ENCODE results near the gene RPS28. TPM values are rescaled to one million over a fixed set of nuclear protein-coding genes. Genes with fewer than 3 reads are reported as not detected.
"Not testable (repeated sequence)": the region's sequence is repeated elsewhere in the genome, so short reads cannot be mapped to it uniquely, and the experiment has no call there.

The RPS28 gene
- total and polyA plus RNA-seq, 12 donors: 883 to 1,375 (median 1,088) TPM

- Histone ChIP-seq H3K9me3 (peaks cover 0 to 11% (median 0%) of the 10 kb centered on the region in 11 donors), H3K27ac (peak overlapping the region in 3 of 10 donors; percentile 17 to 28 (median 18)), H3K27me3 (peaks cover 0 to 10% (median 0%) of the 10 kb centered on the region in 7 donors), H3K4me3 (peak overlapping the region in 5 of 10 donors; percentile 23 to 34 (median 30)), H3K4me1 (peaks cover 3 to 48% (median 21%) of the 10 kb centered on the region in 9 donors), H3K36me3 (no peaks in the 10 kb centered on the region)
- intact Hi-C loops (cut with DNase I): loop anchor here in 7 of 10 donors (5.0 to 10.0 kb wide), 6 partner anchors 40 to 233 kb away; partner anchors contain the start of genes PRAM1 (in 1 of the 7) and RAB11B (in 1 of the 7)
- no peak for TF ChIP-seq CTCF (IDR thresholded peaks at IDR 0.05)
- ATAC-seq (peak in 4 of 8 donors; percentile 6 to 23 (median 10)), DNase-seq (no peak)
- WGBS, 2 donors: 25 to 46% methylated on average over 10 of the region's 10 CpGs
Measured at GRCh38 chr19:8352134-8352827, 31.0 kb downstream of the RPS28 start.

GRCh38 chr19:8352845-8353244 is 31.5 kb downstream of the RPS28 start:
- intact Hi-C loops (cut with DNase I): loop anchor here in 7 of 10 donors (5.0 to 10.0 kb wide), 6 partner anchors 39 to 232 kb away; partner anchors contain the start of genes PRAM1 (in 1 of the 7) and RAB11B (in 1 of the 7)
- H3K9me3 ChIP-seq: peaks cover 0 to 11% (median 0%) of the 10 kb centered on the region in 11 donors
- 70 to 71% methylated on average over 5 of the region's 5 CpGs for WGBS, 2 donors
- not testable (repeated sequence) for H3K27ac ChIP-seq, H3K36me3 ChIP-seq, ATAC-seq, DNase-seq
- H3K4me3 ChIP-seq: peak overlapping the region in 4 of 10 donors; percentile 23 to 34 (median 31)
- peaks cover 3 to 48% (median 21%) of the 10 kb centered on the region in 9 donors for H3K4me1 ChIP-seq
- H3K27me3 ChIP-seq: peaks cover 0 to 10% (median 0%) of the 10 kb centered on the region in 7 donors

GRCh38 chr19:8355631-8356402 is 34.5 kb downstream of the RPS28 start:
- 71 to 76% methylated on average over 6 of the region's 6 CpGs for whole genome bisulfite sequencing, 2 donors
- DNase-seq (no peak), ATAC-seq (peak in 5 of 8 donors; percentile 40 to 85 (median 55))
- intact Hi-C loops (cut with DNase I): loop anchor here in 7 of 10 donors (2.0 to 10.0 kb wide), 7 partner anchors 41 to 229 kb away; partner anchors contain the start of gene PRAM1 (in 1 of the 7)
- TF ChIP-seq CTCF (IDR thresholded peaks at IDR 0.05): no peak
- H3K27ac ChIP-seq: peak overlapping the region in 1 of 10 donors; percentile 73
- H3K27me3 ChIP-seq: peaks cover 0 to 10% (median 0%) of the 10 kb centered on the region in 7 donors
- no peaks in the 10 kb centered on the region for H3K36me3 ChIP-seq
- no peak overlapping the region for H3K4me3 ChIP-seq
- peaks cover 0 to 11% (median 0%) of the 10 kb centered on the region in 11 donors for H3K9me3 ChIP-seq
- H3K4me1 ChIP-seq: peaks cover 3 to 44% (median 11%) of the 10 kb centered on the region in 9 donors

GRCh38 chr19:8357007-8357521 is 35.8 kb downstream of the RPS28 start:
- H3K27me3 ChIP-seq: peaks cover 0 to 10% (median 0%) of the 10 kb centered on the region in 7 donors
- intact Hi-C loops (cut with DNase I): loop anchor here in 6 of 10 donors (5.0 to 10.0 kb wide), 5 partner anchors 40 to 228 kb away; partner anchors contain the start of gene PRAM1 (in 1 of the 6)
- H3K9me3 ChIP-seq: peaks cover 0 to 11% (median 0%) of the 10 kb centered on the region in 11 donors
- no peaks in the 10 kb centered on the region for H3K36me3 ChIP-seq
- WGBS, 2 donors: 75 to 80% methylated on average over 4 of the region's 4 CpGs
- TF ChIP-seq CTCF (IDR thresholded peaks at IDR 0.05): no peak
- peaks cover 3 to 55% (median 22%) of the 10 kb centered on the region in 9 donors for H3K4me1 ChIP-seq
- DNase-seq (no peak), ATAC-seq (no peak)
- no peak overlapping the region for H3K4me3 ChIP-seq
- H3K27ac ChIP-seq: peak overlapping the region in 1 of 10 donors; percentile 26

All from heart right ventricle (tissue), 16 donors.